Measurements from ENCODE around the gene PNMT. TPM values are rescaled to one million over a fixed set of nuclear protein-coding genes. Genes with fewer than 3 reads are reported as not detected.

Gene PNMT
- total RNA-seq, 1 donor from 2014 or later = 3.3 TPM

GRCh38 chr17:39627047-39627711 is 41.1 kb upstream of the PNMT start:
- Mint-ChIP-seq H3K27ac (no peak overlapping the region), H3K9me3 (no peaks in the 10 kb centered on the region), H3K4me3 (peak overlapping the region; percentile 84), H3K4me1 (ENCODE audit: unreplicated experiment) (peaks cover 11% of the 10 kb centered on the region), H3K27me3 (peaks cover 63% of the 10 kb centered on the region), H3K36me3 (no peaks in the 10 kb centered on the region)
- TF ChIP-seq, protein P1, sequence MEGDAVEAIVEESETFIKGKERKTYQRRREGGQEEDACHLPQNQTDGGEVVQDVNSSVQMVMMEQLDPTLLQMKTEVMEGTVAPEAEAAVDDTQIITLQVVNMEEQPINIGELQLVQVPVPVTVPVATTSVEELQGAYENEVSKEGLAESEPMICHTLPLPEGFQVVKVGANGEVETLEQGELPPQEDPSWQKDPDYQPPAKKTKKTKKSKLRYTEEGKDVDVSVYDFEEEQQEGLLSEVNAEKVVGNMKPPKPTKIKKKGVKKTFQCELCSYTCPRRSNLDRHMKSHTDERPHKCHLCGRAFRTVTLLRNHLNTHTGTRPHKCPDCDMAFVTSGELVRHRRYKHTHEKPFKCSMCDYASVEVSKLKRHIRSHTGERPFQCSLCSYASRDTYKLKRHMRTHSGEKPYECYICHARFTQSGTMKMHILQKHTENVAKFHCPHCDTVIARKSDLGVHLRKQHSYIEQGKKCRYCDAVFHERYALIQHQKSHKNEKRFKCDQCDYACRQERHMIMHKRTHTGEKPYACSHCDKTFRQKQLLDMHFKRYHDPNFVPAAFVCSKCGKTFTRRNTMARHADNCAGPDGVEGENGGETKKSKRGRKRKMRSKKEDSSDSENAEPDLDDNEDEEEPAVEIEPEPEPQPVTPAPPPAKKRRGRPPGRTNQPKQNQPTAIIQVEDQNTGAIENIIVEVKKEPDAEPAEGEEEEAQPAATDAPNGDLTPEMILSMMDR (conservative IDR thresholded peaks at IDR 0.05) = no peak
- no peak for DNase-seq (ENCODE audit: extremely low spot score, unreplicated experiment)

- TF ChIP-seq, protein P1 (conservative IDR thresholded peaks at IDR 0.05) = no peak
- Mint-ChIP-seq H3K36me3 (no peaks in the 10 kb centered on the region), H3K4me1 (ENCODE audit: unreplicated experiment) (peaks cover 11% of the 10 kb centered on the region), H3K27ac (no peak overlapping the region), H3K27me3 (peaks cover 62% of the 10 kb centered on the region), H3K4me3 (peak overlapping the region; percentile 49), H3K9me3 (no peaks in the 10 kb centered on the region)
- no peak for DNase-seq (ENCODE audit: extremely low spot score, unreplicated experiment)
These were observed 40.3 kb upstream of the PNMT start for GRCh38 chr17:39627712-39628516.

- TF ChIP-seq, protein P1 (conservative IDR thresholded peaks at IDR 0.05) = no peak
- peak overlapping the region; percentile 55 for H3K4me3 Mint-ChIP-seq
- H3K9me3 Mint-ChIP-seq = no peaks in the 10 kb centered on the region
- peaks cover 56% of the 10 kb centered on the region for H3K27me3 Mint-ChIP-seq
- DNase-seq (ENCODE audit: extremely low spot score, unreplicated experiment) = no peak
- H3K36me3 Mint-ChIP-seq = no peaks in the 10 kb centered on the region
- H3K27ac Mint-ChIP-seq = no peak overlapping the region
- peaks cover 11% of the 10 kb centered on the region for H3K4me1 Mint-ChIP-seq (ENCODE audit: unreplicated experiment)
These were observed 39.4 kb upstream of the PNMT start for GRCh38 chr17:39628655-39629493.

DNA sequence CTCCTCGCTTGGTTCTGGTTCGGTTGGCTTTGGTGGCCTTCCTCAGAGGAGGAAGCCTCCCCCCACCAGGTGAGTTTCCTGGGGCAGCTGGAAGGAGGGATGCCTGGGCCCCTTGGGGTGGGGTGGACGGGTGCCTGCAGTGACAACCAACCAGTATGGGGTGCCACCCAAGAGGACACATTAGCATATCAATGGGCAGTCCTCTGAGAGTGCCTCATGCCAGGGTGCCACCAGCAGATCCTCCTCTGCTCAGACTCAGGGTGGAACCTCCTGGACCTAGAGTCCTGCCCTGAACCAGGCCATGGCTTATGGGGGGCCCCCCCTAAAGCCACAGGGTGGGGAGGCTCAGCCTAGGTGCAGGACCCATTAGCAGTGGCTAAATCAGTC is 38.8 kb upstream of the PNMT start:
- Mint-ChIP-seq H3K4me1 (ENCODE audit: unreplicated experiment) (peaks cover 11% of the 10 kb centered on the region), H3K27me3 (peaks cover 54% of the 10 kb centered on the region)
- DNase-seq (ENCODE audit: extremely low spot score, unreplicated experiment) = no peak

DNA sequence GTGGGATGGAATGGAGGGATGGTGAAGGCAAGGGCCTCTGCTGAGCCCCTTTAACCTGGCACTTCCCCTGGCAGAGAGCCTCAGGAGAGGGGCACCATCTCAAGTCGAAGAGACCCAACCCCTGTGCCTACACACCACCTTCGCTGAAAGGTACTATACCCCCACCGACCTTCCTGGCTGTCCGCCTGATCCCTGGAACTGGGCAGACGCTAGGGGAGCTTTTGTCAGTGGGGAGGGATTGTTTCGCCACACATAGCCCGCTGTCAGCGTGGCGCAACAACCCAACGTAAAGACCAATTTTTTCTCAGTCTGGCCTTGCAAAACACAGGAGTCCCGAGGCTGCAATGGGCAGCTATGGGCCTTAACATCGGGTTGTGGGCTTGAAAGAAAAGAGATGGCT is 38.4 kb upstream of the PNMT start:
- TF ChIP-seq, protein P1 (conservative IDR thresholded peaks at IDR 0.05) = no peak
- DNase-seq (ENCODE audit: extremely low spot score, unreplicated experiment) = no peak
- H3K27me3 Mint-ChIP-seq = peaks cover 50% of the 10 kb centered on the region
- no peak overlapping the region for H3K4me3 Mint-ChIP-seq
- H3K27ac Mint-ChIP-seq = no peak overlapping the region
- no peaks in the 10 kb centered on the region for H3K9me3 Mint-ChIP-seq
- H3K36me3 Mint-ChIP-seq = no peaks in the 10 kb centered on the region
- peaks cover 11% of the 10 kb centered on the region for H3K4me1 Mint-ChIP-seq (ENCODE audit: unreplicated experiment)

More for the DNA sequence above, 38.8 kb upstream of the PNMT start:
- TF ChIP-seq, protein P1 (conservative IDR thresholded peaks at IDR 0.05) = no peak
- Mint-ChIP-seq H3K27ac (no peak overlapping the region), H3K9me3 (no peaks in the 10 kb centered on the region), H3K36me3 (no peaks in the 10 kb centered on the region), H3K4me3 (no peak overlapping the region)
